Kidney epithelial cell (primary cell): ENCODE measurements around the gene MKX. TPM values are rescaled to one million over a fixed set of nuclear protein-coding genes. Genes with fewer than 3 reads are reported as not detected.

Experiments
- DNase-seq: peaks from one replicate; pipeline ENCODE4 v3.0.0-alpha.2; 2010; ENCODE audit warnings: low read depth
- H3K27me3 ChIP-seq: 2 replicates; pipeline ENCODE4 v1.6.0; 2011; ENCODE audit warnings: low read length; ENCODE audit not compliant: control insufficient read depth, insufficient read depth
- H3K36me3 ChIP-seq: 2 replicates; pipeline ENCODE4 v1.5.1; 2011; ENCODE audit warnings: low read length; ENCODE audit not compliant: control insufficient read depth, insufficient read depth
- H3K4me3 ChIP-seq: 2 replicates; pipeline ENCODE4 v1.5.1; 2011; ENCODE audit warnings: low read depth, mild to moderate bottlenecking, control low read depth, low read length
- CTCF ChIP-seq: IDR thresholded peaks from 2 replicates; pipeline ENCODE4 v1.5.1; 2011; ENCODE audit warnings: mild to moderate bottlenecking, moderate library complexity, low read length, control low read depth, inconsistent platforms; ENCODE audit not compliant: insufficient read depth, poor library complexity, severe bottlenecking
- total RNA-seq: library from RNA; depleted of rRNA; stranded (reverse); fragments of >200 nt; gene quantifications from 2 replicates; pipeline ENCODE4 v1.2.3, GENCODE V29; 2015

MKX gene
- total RNA-seq, 1 donor from 2014 or later: 3.2 TPM

- Histone ChIP-seq H3K4me3 (no peak overlapping the region), H3K27me3 (no peaks in the 10 kb centered on the region), H3K36me3 (no peaks in the 10 kb centered on the region)
- no peak for TF ChIP-seq CTCF
- no peak for DNase-seq
Observed at GRCh38 chr10:27654284-27654683, 91.3 kb downstream of the MKX start.

DNA sequence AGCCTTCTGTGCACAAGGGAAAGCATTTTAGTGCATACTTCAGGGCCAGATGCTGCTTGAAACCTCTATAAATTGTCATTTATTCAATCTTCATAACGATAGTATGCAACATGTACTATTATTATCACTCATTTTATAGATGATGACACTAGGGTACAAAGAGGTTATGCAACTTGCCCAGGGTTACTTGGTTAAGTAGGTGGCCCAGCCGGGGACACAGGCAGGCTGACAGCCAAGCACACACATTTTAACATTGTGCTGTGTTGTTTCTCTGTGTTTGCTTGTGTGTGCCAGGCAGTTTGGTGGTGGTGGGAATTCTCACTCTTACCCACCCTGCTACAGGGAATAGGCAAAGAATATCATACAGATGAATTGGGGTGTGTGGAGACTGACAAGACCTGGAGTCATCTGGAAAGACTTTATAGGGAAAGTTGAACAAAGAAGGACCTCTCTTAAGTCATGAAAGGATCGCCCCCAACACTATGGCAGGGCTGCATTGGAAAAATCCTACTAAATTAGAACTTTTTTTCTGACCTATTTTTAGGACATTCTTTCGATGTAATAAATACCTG lies 98.9 kb downstream of the MKX start:
- DNase-seq: no peak
- Histone ChIP-seq H3K4me3 (no peak overlapping the region), H3K36me3 (no peaks in the 10 kb centered on the region), H3K27me3 (no peaks in the 10 kb centered on the region)
- TF ChIP-seq CTCF: no peak

GRCh38 chr10:27646194-27646593 lies 99.4 kb downstream of the MKX start:
- Histone ChIP-seq H3K36me3 (no peaks in the 10 kb centered on the region), H3K27me3 (no peaks in the 10 kb centered on the region), H3K4me3 (no peak overlapping the region)
- DNase-seq: no peak
- no peak for TF ChIP-seq CTCF

DNA sequence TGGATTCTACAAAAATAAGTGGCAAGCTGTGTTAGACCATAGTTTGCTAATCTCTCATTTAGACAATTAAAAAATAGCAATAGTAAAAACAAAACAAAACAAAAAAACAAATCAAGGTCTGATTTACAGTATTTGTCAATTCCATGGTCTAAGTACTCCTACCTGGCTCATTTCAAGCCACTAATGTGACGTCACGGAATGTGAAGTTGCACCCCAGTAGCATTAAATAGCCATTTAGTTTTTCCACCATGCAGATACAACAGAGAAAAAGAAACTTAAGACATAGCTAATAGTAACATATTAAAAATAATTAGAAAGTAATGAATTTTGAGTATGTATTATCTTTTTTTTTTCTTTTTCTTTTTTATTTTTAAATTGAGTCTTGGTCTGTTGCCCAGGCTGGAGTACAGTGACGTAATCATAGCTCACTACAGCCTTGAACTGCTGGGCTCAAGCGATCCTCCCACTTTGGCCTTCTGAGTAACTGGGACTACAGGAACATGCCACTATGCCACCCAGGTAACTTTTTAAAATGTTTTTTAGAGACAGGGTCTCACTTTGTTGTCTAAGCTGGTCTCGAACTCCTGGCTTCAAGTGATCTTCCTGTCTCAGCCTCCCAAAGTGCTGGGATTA lies 101.2 kb downstream of the MKX start:
- H3K36me3 ChIP-seq: no peaks in the 10 kb centered on the region
- DNase-seq: no peak
- no peaks in the 10 kb centered on the region for H3K27me3 ChIP-seq
- no peak overlapping the region for H3K4me3 ChIP-seq
- TF ChIP-seq CTCF: no peak

DNA sequence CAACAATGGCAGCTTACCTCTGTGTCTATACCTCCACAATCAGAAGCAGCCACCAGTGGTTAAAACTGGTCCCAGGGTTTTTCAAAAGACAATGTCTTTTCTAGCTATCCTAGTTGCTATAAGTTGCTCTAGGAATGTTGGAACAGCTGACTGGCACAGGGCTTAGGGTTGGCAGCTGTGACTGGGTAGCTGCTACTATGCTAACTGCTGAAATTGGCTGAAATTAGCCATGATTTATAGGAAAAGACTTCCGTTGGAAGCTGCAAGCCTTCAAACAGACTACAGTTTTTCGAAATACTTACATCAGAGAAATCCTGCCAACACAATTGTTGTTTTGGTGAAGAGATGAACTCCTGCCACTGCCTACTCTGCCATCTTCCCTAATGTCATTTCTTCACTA lies 102.3 kb downstream of the MKX start:
- no peaks in the 10 kb centered on the region for H3K36me3 ChIP-seq
- no peak overlapping the region for H3K4me3 ChIP-seq
- no peaks in the 10 kb centered on the region for H3K27me3 ChIP-seq
- no peak for DNase-seq
- TF ChIP-seq CTCF: no peak

DNA sequence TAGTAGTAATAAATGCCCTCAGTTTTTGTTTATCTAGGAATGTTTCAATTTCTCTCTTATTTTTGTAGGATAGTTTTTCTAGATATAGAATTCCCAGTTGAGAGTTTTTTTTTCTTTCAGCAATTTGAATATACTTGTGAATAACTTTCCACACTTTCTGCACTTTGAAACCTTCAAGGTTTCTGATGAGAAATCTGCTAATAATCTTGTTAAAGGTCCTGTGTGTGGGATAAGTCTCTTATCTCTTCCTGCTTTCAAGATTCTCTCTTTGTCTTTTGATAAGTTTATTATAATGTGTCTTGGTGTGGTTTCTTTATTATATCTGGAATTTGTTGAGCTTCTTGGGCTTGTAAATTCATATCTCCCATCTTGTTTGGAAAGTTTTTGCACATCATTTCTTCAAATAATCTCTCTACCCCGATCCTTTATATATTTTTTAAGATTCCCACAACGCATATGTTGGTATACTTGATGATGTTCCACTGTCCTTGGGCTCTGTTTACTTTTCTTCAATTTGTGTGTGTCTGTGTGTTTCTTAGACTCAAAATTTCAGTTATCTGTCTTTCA lies 103.5 kb downstream of the MKX start:
- no peaks in the 10 kb centered on the region for H3K27me3 ChIP-seq
- DNase-seq: no peak
- H3K4me3 ChIP-seq: no peak overlapping the region
- H3K36me3 ChIP-seq: no peaks in the 10 kb centered on the region
- no peak for TF ChIP-seq CTCF
